ENCODE measurements around the gene SYNE2.

SYNE2 gene

DNA sequence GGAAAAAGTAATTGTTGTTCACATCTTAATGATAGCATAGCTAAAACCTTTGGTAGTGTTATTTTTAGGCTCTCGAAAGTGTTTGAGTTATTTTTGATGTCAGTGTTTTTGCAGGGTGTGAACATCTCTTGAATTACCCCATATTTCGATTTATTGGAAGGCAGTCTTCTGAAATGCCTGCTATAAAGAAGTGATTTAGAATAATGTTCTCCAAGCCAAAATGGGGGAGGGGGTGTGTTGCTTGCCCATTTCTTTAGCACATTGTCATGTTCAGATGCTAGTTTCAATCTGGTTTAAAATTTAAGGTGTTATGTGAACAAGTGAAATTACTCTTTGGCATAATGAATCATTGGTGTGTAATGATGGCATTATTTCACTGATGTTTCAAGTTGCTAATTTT is 110.6 kb downstream of the SYNE2 start:
- H3K9me3 ChIP-seq (ENCODE audit: insufficient read depth, low read length): no peaks in the 10 kb centered on the region
- no peak overlapping the region for H3K4me3 ChIP-seq (ENCODE audit: insufficient read depth, low read length, poor library complexity, severe bottlenecking)
- no peak overlapping the region for H2AFZ ChIP-seq (ENCODE audit: low read depth, low read length, severe bottlenecking)
- H3K27ac ChIP-seq (ENCODE audit: low read depth, low read length): no peak overlapping the region
- no peaks in the 10 kb centered on the region for H3K27me3 ChIP-seq (ENCODE audit: low read length)
- no peaks in the 10 kb centered on the region for H3K79me2 ChIP-seq (ENCODE audit: insufficient read depth, low read length)
- H3F3A ChIP-seq (ENCODE audit: insufficient read depth): peaks cover 3% of the 10 kb centered on the region; the same call in 1 of the 2 replicates
- peaks cover 47% of the 10 kb centered on the region for H3K36me3 ChIP-seq (ENCODE audit: low read length)
- no peak overlapping the region for H3K4me2 ChIP-seq (ENCODE audit: low read depth, low read length, poor library complexity, severe bottlenecking)
- no peaks in the 10 kb centered on the region for H3K9me2 ChIP-seq (replicated peaks; ENCODE audit: insufficient read depth, low read length)
- no peaks in the 10 kb centered on the region for H4K20me1 ChIP-seq (ENCODE audit: low read depth, low read length)
- no peak for TF ChIP-seq EZH2phosphoT487 (conservative IDR thresholded peaks at IDR 0.05; ENCODE audit: low read length)
- TF ChIP-seq CTCF (IDR thresholded peaks at IDR 0.05; ENCODE audit: insufficient read depth, low read length, poor library complexity, severe bottlenecking): no peak
- H3K9ac ChIP-seq (ENCODE audit: low read length): no peak overlapping the region

DNA sequence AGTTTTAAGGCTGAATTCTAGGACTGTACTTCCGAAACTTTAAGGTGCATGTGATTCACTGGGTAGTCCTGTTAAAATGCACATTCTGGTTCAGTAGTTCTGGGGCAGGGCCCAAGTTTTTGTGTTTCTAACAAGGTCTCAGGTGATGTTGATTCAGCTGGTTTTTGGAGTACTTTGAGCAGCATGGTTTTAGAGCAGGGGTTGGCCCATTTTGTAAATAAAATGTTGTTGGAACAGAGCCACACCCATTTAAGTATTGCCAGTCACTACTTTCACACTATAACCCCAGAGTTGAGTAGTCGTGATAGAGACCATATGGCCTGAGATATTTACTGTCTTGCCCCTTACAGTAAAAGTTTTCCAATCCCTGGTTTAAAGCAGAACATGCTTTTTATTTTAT is 111.3 kb downstream of the SYNE2 start:
- Histone ChIP-seq H3K79me2 (ENCODE audit: insufficient read depth, low read length) (no peaks in the 10 kb centered on the region), H3K36me3 (ENCODE audit: low read length) (peaks cover 47% of the 10 kb centered on the region), H3K4me2 (ENCODE audit: low read depth, low read length, poor library complexity, severe bottlenecking) (no peak overlapping the region), H3K27ac (ENCODE audit: low read depth, low read length) (no peak overlapping the region), H3K4me3 (ENCODE audit: insufficient read depth, low read length, poor library complexity, severe bottlenecking) (no peak overlapping the region), H3K27me3 (ENCODE audit: low read length) (no peaks in the 10 kb centered on the region), H3F3A (ENCODE audit: insufficient read depth) (peaks cover 3% of the 10 kb centered on the region; the same call in 1 of the 2 replicates), H3K9me2 (replicated peaks; ENCODE audit: insufficient read depth, low read length) (no peaks in the 10 kb centered on the region), H2AFZ (ENCODE audit: low read depth, low read length, severe bottlenecking) (no peak overlapping the region), H3K9me3 (ENCODE audit: insufficient read depth, low read length) (no peaks in the 10 kb centered on the region), H3K9ac (ENCODE audit: low read length) (no peak overlapping the region), H4K20me1 (ENCODE audit: low read depth, low read length) (no peaks in the 10 kb centered on the region)
- TF ChIP-seq EZH2phosphoT487 (conservative IDR thresholded peaks at IDR 0.05; ENCODE audit: low read length) (no peak), CTCF (IDR thresholded peaks at IDR 0.05; ENCODE audit: insufficient read depth, low read length, poor library complexity, severe bottlenecking) (no peak)

DNA sequence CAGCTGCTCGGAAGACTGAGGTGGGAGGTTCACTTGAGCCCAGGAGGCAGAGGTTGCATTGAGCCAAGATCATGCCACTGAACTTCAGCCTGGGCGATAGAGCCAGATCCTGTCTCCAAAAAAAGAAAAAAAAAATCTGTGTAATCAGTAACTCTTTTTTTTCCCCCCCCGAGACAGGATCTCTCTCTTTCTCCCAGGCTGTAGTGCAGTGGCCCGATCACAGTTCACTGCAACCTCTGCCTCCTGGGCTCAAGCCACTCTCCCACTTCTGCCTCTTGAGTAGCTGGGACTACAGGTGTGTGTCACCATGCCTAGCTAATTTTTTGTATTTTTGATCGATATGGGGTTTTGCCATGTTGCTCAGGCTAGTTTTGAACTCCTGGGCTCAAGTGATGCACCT is 113.6 kb downstream of the SYNE2 start:
- Histone ChIP-seq H3K9ac (ENCODE audit: low read length) (no peak overlapping the region), H3K4me2 (ENCODE audit: low read depth, low read length, poor library complexity, severe bottlenecking) (no peak overlapping the region), H3K27ac (ENCODE audit: low read depth, low read length) (no peak overlapping the region), H4K20me1 (ENCODE audit: low read depth, low read length) (no peaks in the 10 kb centered on the region), H3K27me3 (ENCODE audit: low read length) (no peaks in the 10 kb centered on the region), H3F3A (ENCODE audit: insufficient read depth) (no peaks in the 10 kb centered on the region), H2AFZ (ENCODE audit: low read depth, low read length, severe bottlenecking) (no peak overlapping the region), H3K4me3 (ENCODE audit: insufficient read depth, low read length, poor library complexity, severe bottlenecking) (no peak overlapping the region), H3K9me3 (ENCODE audit: insufficient read depth, low read length) (no peaks in the 10 kb centered on the region), H3K79me2 (ENCODE audit: insufficient read depth, low read length) (no peaks in the 10 kb centered on the region), H3K9me2 (replicated peaks; ENCODE audit: insufficient read depth, low read length) (no peaks in the 10 kb centered on the region), H3K36me3 (ENCODE audit: low read length) (peaks cover 37% of the 10 kb centered on the region)
- TF ChIP-seq CTCF (IDR thresholded peaks at IDR 0.05; ENCODE audit: insufficient read depth, low read length, poor library complexity, severe bottlenecking): no peak
- TF ChIP-seq EZH2phosphoT487 (conservative IDR thresholded peaks at IDR 0.05; ENCODE audit: low read length): no peak

Measured in SU-DHL-6 (cell line).